GM19397 (cell line): ENCODE data around the gene TENM4.
"Not testable (repeated sequence)": the region's sequence is repeated elsewhere in the genome, so short reads cannot be mapped to it uniquely, and the experiment has no call there.

Experiments used
- ATAC-seq: cut with Tn5 transposase; IDR thresholded peaks from one replicate; pipeline ENCODE4 v1.9.1; 2021; ENCODE audit warnings: mild to moderate bottlenecking, moderate library complexity; ENCODE audit not compliant: unreplicated experiment

The TENM4 gene

DNA sequence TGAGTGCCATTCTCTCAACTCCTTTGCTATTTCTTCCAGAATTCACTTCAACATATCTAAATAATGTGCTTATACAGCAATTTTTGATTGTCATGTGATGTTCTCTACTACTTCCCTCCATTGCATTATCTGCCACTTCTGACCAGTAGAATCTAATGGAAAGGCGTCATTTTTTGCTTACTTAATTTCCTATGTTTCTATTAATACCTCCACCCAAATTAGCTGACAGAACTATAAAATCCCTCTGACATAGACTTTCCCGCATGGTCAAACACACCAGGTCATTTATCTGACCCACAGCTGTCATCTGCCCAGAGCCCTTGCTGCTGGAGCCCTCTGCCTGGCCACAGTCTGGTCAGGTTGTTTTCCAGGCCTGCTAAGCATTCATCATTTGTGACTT, 607.6 kb downstream of the TENM4 start:
- no peak for ATAC-seq

DNA sequence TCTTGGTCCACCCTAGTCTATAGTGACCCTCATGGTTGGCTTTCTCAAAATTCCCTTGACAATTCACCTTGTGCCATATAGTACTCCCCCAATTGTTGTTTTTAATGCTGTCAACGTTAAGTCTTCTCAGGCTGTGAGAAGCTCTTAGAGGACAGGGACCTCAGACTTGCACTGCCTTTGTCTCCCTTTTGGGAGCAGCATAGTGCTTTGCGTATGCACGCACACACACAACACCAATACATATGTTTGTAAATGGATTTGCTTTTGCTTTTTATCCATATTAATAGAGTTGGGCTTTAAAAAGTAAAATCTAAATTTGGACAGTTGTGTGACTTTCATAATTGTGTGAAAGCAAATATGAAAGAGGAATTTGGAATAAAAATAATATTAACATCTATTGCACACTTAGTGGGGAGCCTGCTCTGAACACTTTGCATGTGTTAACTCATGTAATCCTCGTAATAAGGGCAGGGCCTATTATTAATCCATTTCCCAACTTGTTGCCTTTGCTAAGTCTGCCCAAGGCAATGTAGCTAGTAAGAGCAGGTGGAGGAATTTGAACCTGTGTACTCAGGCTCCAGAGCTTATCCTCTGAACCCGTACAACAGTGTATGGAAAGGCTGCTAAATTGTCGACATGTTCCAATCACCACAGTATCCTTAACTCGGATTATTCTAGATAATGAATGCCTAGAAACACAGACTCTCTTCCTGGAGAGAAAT, 608.4 kb downstream of the TENM4 start:
- no peak for ATAC-seq

DNA sequence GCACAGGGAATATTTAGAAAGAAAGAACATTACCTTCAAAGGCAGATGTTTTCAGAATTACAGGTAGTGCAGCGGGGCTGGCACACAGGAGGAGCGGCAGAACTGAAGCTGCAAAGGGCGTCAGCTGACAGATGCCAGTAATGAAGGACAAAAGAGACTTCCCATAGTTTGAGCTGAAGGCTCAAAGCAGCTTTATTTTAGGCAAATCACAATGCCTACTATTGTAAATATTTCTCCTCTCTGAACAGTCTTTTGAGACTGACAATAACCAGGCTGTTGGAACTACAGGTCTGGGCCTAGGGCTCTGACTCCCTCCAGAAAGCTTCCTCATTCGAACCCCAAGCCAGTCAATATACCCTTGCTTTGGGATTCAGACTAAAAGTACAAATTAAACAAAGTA, 609.3 kb downstream of the TENM4 start:
- ATAC-seq, result no peak

DNA sequence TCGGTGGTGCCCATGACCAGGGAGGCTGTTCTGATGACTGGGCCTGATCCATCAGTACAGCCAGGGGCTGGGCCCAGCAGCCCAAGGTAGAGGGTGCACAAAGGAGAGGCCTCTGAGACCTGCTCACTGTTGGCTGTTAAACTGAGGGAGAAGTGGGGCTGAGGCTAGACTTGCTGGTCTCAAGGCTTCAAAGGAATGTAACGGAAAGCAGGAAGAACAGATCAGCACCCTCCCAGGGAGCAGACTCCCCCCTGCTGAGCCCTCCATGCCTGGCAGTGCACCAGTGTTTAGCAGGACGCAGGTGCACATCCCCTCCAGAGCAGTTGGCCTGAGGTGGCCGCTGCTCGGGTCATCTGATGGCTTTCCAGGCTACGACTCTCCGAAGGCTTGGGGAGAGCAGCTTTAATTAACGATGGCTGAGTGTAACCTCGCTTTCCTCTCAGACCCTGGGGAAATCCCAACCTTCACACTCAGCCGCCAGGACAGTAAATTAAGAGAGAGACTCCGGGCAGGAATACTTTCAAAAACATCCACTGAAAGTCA, 610.5 kb downstream of the TENM4 start:
- ATAC-seq, result no peak

DNA sequence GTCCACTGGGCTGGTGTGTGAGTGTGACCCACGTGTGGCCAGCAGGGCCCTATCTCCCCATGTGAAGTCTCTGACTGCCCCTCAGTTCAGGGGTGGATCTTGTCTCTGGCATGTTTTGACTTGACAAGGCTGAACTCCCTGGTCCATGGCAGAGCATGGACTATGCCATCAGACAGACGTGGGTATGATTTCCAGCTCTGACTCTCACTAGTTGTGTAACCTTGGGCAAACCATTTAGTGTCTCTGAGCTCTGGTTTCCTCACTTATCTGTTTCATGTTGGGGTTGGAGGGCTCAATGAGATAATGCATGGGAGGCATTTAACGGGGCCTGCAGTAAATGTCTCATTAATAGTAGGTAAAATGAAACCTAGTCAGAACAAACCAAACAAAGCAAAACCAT, 611.7 kb downstream of the TENM4 start:
- no peak for ATAC-seq

DNA sequence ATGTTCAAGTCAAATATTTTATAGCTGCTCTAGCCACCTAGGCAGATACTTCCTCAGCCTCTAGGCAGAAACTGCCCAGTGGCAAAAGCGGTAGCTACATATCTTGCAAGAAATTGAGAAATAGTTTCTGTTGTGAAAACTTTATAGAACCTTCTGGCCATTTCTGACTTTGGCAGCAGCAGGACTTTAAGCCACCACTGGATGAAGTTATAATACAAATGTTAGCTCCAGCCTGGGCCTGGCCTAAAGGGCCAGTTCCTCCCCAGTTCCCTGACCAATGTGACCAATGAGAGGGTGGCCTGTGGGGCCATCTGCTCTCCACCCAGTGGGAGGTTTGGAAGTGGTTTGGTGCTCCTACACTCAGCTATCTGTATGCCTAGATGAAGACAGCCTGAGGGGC, 612.2 kb downstream of the TENM4 start:
- ATAC-seq, result no peak

DNA sequence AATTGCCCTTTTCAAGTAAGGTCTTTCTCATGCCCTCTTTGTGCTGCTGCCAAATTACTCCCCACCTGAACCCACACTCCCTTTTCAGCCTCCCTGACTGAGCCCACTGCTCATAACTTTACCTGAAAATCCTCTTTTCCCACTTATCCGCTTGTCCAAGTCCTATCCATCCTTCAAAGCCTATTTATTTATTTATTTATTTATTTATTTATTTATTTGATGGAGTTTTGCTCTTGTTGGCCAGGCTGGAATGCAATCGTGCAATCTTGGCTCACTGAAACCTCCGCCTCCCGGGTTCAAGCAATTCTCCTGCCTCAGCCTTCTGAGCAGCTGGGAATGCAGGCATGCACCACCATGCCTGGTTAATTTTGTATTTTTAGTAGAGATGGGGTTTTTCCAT, 613.5 kb downstream of the TENM4 start:
- not testable (repeated sequence) for ATAC-seq

DNA sequence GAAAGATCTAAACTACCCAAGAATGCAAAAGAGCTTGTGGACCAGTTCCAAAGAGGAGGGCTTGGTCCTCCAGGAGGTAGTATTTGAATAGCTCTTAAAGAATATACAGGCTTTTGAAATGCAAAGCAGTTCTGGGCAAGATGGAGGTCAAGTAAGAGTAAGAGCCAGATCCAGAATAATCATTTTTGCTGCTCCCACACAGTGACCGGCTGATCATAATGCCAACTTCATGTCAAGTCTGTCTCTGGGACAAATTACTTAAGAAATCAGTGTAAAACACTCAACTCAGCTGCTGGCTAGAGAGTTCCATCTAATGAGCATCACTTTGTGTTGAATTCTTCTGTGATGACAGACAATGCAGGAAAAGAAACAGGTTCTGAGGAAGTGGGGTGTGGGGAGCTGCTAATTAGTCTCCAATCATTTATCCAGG, 615.2 kb downstream of the TENM4 start:
- no peak for ATAC-seq

DNA sequence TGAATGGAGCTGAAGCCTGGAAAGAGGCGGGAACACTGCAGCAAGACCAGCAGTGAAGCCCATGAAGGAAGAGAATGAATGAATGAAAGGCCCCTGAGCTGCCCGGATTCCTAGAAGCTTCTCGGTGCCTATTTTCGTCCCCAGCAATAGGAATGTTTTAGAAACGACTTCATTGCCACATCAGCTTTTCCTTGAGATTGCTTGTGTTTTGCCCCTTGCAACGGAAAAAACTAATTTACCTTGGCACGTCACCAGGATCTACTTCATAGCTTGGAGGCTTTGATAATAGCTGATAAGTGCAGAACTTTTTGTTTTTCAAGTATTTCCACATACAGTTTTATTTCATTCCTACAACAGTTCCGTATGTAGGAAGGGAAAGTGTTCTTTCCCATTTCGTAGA, 617.2 kb downstream of the TENM4 start:
- ATAC-seq, result no peak

DNA sequence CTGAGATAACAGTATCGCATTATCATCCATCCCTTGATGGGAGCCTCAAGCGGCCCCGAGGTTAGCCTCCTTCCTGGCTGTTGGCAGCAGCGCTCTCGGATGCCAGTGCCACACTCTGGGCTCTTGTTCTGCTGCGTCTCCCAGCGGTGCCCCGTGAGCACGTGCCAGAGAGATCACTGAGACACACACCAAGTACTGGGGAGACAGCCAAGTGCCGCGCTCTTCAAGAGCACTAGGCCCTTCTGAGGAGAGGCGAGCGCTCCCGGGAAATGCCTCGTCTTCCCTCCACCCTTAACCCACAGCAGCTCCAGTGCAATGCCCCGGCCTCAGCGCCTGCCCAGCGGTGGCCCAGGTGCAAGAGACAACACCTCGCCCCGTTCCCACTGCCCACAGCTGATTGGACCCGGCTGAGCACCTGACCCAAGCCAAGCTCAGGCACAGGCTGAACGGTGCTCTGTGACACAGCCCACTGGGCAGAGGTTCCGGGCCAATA, 617.9 kb downstream of the TENM4 start:
- no peak for ATAC-seq

DNA sequence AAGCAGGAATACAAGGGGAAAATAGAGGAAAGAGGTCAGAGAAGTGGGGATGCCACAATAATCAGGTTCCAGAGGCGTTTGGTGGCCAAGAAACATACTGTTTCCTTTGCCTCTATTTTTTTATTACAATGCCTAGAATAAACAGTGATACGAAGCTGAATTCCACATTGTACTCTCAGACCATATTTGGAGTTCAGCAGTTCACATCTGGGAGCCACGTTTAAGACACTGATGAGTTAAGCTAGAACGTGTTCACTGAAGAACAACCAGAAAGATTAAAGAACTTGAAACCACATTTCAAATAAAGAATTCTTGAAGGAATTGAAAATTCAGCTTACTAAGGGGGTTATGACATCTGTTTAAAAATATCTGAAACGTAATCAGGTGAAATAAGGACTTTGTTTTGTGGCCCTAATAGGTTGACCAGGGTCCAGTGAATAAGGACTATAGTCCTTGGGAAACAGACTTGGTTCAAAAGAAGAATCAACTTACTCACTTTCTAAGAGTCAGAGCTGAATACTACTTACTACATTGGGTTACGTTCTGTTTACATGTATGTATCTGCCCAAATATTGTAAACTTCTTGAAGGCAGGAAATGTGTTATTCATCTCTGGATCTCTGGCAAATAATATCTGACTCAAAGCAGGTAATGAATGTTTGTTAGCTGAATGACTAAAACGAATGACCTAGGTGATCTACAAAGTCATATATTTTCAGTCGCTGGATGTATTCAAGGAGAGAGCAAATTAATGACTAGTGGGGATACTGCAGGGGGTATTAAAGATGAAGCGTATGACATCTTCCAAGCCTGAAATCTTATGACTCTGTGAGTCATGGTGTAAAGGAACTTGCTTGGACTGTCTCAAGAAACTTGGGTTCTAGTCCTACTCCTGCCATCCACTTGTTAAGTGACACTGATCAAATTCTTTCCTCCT, 619.2 kb downstream of the TENM4 start:
- ATAC-seq, result no peak

DNA sequence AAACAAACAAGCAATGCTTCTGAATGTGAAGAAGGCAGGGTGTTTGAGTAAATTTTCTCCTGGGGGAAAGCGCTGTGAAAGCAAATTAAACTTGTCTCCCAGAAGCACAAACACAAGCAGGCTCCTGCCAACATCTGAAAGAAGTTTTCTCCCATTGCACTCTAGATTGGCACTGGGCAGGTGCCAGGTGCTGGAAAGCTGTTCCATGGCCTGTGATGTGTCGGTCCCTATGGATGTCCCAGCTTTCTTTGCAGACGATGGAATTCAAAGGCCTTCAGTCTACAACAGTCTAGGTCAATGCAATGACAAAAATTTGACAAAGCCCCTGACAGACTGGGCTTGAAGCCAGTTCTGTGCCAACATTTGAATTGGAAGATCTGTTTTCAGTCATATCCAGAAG, 620.1 kb downstream of the TENM4 start:
- no peak for ATAC-seq

DNA sequence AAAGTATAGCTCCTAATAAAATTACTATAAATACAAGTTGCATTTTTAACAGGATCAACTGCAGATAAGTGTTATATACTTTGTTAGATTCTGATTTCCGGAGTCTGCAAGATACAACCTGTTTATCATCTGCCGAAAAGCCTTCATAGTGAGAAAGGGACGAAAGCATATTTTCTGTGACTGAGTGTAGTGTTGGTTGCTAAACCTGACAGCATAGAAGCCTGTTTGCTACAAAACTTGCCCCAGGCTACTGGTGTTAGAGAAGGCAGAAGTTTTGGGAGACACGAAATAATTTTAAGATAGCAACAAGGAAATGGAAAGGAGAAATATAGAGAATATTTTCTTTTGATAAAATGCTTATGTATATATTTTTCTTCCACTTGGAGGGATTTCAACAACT, 622.6 kb downstream of the TENM4 start:
- no peak for ATAC-seq

DNA sequence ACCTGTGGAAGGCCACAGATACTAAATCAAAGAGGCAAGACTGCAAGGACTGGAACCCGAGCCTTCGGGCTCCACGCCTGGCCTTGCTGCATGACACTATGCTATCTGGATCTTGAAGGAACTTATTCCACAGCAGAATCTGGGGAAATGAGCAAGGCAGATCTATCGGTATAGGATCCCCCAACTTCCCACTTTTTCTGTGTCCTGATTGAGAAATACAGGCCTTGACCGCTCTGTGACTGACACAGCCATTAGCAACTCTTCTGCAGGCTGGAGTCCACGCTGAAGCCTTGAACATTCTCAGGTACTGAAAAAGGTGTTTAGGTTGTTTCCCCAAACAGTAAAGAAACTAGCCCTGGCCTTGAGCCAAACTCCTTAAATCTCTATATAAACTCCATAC, 625.0 kb downstream of the TENM4 start:
- ATAC-seq, result no peak

DNA sequence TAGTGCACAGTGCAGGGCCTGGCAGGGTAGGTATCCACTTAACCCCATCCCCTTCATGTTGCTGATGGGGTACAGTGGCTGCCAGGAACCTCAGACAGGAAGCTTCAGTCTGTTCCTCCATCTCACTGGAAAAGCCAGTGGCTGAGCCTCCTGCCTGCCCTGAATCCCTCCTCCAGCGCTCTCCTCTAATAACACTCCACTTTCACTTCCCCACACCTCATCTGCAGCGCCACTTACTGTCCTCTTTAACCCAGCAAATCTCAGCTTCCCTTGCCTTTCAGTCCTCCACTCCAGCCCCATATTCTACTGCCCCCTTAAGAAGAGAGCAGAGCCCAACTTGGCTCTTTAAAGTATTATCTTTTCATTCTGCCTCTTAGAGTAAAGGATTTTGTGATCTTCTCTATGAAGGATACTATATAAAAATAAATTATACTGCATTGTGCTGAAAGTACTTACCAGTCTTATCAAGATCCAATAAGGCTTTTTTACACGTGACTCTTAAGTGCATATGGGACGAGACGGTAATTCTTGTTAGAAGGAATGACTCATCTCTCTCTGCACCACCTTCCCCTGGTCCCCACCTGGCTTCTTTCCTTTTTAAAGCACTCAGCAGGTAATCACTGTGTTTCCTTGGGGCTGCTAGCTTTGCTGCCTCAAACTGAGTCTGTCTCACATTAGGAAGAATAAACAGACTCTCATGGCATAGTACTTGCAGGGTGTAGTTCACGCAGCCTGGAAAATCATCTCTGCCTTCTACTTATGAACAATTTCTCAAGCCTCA, 628.1 kb downstream of the TENM4 start:
- no peak for ATAC-seq

DNA sequence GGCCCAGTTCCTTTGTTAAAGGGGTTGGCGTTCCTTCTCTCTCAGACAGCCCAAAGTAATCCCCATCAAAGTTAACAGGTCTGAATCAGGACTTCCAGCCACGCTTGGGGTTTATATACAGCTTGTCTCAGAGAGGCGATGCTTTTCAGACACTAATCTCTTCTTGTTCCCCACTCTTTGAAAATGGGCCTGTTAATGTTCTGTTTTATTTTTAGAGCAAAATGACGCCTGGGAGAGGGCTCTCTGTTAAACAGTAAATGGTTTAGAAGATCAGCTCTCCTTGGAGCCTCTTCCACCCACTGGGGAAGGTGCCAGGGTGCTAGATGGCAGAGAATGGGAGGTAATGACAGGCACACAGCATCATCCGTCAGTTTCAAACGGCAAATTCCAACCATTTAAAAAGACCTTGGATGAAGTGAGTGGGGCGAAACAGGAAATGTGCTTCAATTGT, 630.2 kb downstream of the TENM4 start:
- no peak for ATAC-seq

DNA sequence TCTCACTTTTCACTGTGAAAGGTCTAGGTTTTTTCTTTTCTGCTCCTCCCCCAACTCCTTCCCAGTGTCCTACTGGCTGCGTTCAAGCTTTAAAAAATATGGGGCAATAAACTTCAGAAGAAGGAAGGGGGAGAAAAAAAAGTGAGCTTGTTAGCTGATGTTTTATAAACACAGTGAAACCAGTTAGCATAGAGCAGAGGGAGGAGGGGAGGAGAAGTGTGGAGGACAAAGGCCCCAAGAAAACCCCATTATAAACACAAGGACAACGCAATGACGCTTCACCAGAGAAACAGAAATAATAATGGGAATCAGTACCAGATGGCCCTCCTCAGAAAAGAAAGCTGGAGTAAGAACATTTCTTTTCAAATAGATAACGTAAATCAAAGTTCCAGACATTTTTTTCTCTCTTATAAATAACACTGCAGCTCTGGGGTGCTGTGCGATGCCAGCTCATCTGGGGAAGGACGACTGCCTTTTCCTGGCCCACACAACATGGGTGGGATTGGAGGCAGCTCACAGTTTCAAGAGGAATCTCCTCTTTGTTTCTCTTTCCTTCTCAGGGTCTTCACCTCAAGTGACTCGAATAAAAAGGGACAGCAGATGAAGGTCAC, 630.8 kb downstream of the TENM4 start:
- ATAC-seq, result no peak

DNA sequence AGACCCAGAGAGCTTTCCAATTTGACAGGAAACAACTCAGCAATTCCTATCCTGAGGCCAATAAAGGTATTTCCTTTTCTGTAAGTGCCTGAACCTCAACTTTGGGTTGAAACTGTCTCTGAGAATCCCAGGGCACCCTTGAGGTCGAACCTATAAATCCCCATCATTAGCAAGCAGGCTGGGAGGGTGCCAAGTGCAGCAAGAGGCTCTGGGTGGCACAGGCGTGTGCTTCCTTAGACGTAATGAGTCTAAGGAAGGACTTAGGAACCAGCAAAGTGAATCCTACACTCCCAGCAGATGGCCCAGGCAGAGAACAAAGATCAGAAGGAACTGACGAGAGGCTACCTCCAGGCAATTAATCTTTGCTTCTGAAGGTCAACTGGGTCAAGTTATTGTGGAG, 631.9 kb downstream of the TENM4 start:
- ATAC-seq, result no peak

DNA sequence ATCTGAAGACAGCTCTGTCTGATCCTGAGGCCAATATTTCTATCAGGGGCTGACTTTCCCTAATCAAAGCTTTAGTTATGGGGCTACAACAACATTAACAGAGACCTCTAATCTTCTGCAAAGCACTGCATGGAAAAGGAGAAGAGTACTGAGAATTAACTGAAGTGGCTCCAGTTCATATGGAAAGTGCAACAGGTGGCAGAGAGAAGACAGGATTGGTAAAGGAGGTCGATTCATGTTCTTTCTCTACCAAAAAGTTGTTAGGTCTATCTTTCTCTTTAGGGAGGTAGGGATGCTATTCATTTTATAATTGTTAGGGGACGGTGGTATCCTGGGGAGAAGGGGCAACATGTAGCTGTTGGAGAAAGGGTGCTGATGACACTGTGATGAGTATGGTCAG, 633.5 kb downstream of the TENM4 start:
- ATAC-seq, result no peak

DNA sequence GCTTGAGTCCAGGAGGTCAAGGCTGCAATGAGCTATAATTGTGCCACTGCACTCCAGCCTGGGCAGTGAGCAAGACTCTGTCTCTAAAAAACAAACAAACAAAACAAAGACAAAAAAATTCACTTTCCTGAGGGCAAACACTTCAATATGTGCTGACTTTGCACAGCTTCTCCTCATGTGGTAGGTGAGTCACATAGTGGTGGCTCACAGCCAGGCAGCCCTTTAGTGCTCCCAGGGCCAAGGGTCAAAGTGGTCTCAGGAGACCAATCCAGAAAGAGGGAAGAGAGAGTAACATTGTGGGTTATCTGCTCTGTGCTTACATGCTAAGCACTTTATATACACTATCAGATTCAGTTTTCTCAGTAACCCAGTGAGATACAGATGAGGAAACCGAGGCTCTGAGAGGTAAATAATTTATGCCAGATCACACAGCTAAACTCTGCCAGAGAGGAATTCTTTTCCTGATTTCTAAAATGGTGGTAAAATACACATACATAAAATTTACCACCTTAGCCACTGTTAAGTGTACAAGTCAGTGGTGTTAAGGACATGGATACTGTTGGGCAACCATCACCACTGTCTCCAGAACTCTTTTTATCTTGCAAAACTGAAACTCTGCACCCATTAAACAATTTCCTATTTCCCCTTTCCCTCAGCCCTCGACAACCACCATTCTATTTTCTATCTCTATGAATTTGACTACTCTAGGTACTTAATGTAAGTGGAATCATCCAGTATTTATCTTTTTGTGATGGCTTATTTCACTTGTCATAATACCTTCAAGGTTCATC, 634.4 kb downstream of the TENM4 start:
- ATAC-seq, result no peak
